Activated naive CD8-positive, alpha-beta T cell treated with anti-CD3 and anti-CD28 coated beads for 36 hours (primary cell): ENCODE measurements around the gene DLG2. TPM values are rescaled to one million over a fixed set of nuclear protein-coding genes. Genes with fewer than 3 reads are reported as not detected.

ENCODE experiments used
- DNase-seq: peaks from one replicate; pipeline ENCODE4 v3.0.0; 2021
- H3K27ac Mint-ChIP-seq: one replicate; pipeline ENCODE4 v1.8.0; 2022; ENCODE audit warnings: mild to moderate bottlenecking, moderate library complexity, mixed read lengths
- H3K27me3 Mint-ChIP-seq: one replicate; pipeline ENCODE4 v1.8.0; 2022; ENCODE audit warnings: mild to moderate bottlenecking, mixed read lengths
- H3K36me3 Mint-ChIP-seq: one replicate; pipeline ENCODE4 v1.8.0; 2021; ENCODE audit warnings: mild to moderate bottlenecking, mixed read lengths
- H3K4me1 Mint-ChIP-seq: one replicate; pipeline ENCODE4 v1.8.0; 2021; ENCODE audit warnings: mixed read lengths
- H3K4me3 Mint-ChIP-seq: one replicate; pipeline ENCODE4 v1.8.0; 2022; ENCODE audit warnings: mild to moderate bottlenecking, moderate library complexity, mixed read lengths
- H3K9me3 Mint-ChIP-seq: one replicate; pipeline ENCODE4 v1.8.0; 2022; ENCODE audit warnings: mixed read lengths
- total RNA-seq, 2 experiments: library from RNA; stranded (reverse); gene quantifications; one replicate each; pipeline ENCODE4 v1.2.3, GENCODE V29; 2021

The DLG2 gene
- total RNA-seq, 2 experiments from 2014 or later, result 1.7 to 1.9 TPM

DNA sequence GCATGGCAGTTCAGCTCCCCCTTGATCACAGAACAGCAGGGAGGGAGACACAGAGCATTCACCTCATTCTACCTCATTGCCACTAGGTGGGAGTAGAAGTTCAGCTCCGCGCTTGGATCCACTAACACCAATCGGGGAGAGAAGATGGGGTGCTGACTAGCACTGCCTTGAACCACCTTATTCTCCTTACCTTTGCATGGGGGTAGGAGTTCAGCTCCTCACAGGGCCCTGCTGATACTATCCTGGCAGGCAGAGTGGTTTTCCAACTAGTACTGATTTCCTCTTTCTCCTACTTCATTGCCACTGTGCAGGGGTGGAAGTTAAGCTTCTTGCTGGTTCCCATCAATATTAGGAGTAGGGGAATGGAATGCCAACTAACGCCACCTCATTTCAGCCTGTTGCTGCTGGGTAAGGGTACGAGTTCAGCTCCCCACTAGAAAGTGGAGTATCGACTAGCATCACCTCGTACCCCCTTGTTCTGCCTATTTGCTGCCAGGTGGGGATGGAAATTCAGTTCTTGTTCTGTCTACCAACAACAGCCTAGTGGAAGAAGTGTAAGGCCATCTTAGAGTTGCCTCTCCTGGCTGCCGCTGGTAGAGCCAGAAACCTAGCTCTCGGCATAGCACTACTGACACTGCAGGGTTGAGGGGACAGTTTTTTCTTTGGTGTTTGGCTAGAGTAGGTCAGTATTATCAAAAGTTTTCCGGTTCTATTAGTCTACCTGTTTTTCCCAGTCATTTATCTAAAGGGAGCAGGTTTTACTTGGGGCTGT lies 1790.1 kb downstream of the DLG2 start:
- H3K27ac Mint-ChIP-seq, result peak overlapping the region; percentile 36
- H3K4me1 Mint-ChIP-seq, result no peaks in the 10 kb centered on the region
- H3K27me3 Mint-ChIP-seq, result no peaks in the 10 kb centered on the region
- H3K9me3 Mint-ChIP-seq, result no peaks in the 10 kb centered on the region
- no peaks in the 10 kb centered on the region for H3K36me3 Mint-ChIP-seq
- H3K4me3 Mint-ChIP-seq, result no peak overlapping the region
- DNase-seq, result peak; percentile 15

- no peaks in the 10 kb centered on the region for H3K9me3 Mint-ChIP-seq
- H3K4me1 Mint-ChIP-seq, result no peaks in the 10 kb centered on the region
- no peak for DNase-seq
- H3K27ac Mint-ChIP-seq, result no peak overlapping the region
- H3K36me3 Mint-ChIP-seq, result no peaks in the 10 kb centered on the region
- no peak overlapping the region for H3K4me3 Mint-ChIP-seq
- no peaks in the 10 kb centered on the region for H3K27me3 Mint-ChIP-seq
Observed at GRCh38 chr11:83836065-83836464, 1791.1 kb downstream of the DLG2 start.

DNA sequence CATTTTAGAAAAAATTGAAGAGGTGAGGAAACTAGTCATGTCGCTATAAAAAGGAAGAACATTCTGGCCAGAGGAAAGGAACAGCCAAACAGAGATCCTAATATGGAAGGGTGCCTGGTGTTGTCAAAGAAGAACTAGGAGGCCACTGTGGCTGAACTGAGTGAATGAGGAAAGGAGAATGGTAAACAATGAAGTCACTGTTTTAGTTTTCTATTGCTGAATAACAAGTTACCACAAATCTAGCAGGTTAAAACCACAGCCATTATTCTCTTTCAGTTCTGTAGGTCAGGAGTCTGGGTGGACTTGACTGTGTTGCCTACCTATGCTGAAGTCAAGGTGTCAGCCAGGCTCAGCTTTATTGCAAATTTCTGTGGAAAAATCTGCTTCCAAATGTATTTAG lies 1791.7 kb downstream of the DLG2 start:
- no peaks in the 10 kb centered on the region for H3K36me3 Mint-ChIP-seq
- DNase-seq, result no peak
- no peak overlapping the region for H3K27ac Mint-ChIP-seq
- H3K4me1 Mint-ChIP-seq, result no peaks in the 10 kb centered on the region
- H3K9me3 Mint-ChIP-seq, result no peaks in the 10 kb centered on the region
- H3K4me3 Mint-ChIP-seq, result no peak overlapping the region
- H3K27me3 Mint-ChIP-seq, result no peaks in the 10 kb centered on the region

DNA sequence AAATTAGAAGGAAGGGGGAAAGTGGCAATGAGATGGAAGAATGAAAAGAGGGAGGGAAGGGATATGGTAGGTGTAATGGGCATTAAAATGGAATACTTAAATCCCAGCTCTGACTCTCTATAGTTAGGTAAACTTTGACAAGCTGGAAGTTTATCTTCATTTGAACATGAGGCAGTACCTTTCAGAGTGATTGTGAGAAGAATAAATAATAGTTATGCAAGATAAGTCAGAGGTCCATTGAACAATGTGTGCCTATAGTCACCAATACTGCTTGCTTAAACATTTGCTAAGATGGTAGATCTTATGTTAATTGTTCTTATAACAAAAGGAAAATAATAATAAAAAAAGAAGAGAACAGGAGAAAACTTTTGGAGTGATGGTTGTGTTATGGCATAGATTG lies 1795.2 kb downstream of the DLG2 start:
- DNase-seq, result no peak
- H3K9me3 Mint-ChIP-seq, result no peaks in the 10 kb centered on the region
- H3K27me3 Mint-ChIP-seq, result no peaks in the 10 kb centered on the region
- no peaks in the 10 kb centered on the region for H3K36me3 Mint-ChIP-seq
- no peak overlapping the region for H3K27ac Mint-ChIP-seq
- H3K4me1 Mint-ChIP-seq, result no peaks in the 10 kb centered on the region
- H3K4me3 Mint-ChIP-seq, result no peak overlapping the region

GRCh38 chr11:83827940-83828554 lies 1799.1 kb downstream of the DLG2 start:
- H3K27me3 Mint-ChIP-seq, result no peaks in the 10 kb centered on the region
- no peaks in the 10 kb centered on the region for H3K4me1 Mint-ChIP-seq
- no peaks in the 10 kb centered on the region for H3K36me3 Mint-ChIP-seq
- H3K4me3 Mint-ChIP-seq, result no peak overlapping the region
- no peak for DNase-seq
- no peaks in the 10 kb centered on the region for H3K9me3 Mint-ChIP-seq
- no peak overlapping the region for H3K27ac Mint-ChIP-seq

GRCh38 chr11:83827520-83827919 lies 1799.6 kb downstream of the DLG2 start:
- no peaks in the 10 kb centered on the region for H3K9me3 Mint-ChIP-seq

DNA sequence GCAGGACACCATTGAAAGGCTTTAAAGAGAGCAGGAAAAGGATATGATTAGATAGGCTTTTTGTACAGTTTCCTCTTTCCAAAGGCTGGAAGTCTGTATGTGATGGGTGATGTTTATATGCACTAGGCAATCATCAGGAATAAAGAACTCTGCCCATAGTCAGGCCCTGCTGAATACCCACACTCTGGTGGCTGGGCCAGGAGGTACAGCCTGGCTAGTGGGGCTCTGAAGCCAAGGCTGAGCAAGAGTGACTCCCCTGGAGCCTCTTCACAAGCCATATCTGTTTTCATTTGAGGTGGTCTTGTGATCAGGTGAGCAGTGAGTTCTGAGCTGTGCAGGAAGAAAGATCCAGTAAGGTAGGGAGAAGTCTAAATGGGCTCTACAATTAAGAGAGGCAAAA lies 1801.1 kb downstream of the DLG2 start:
- H3K4me1 Mint-ChIP-seq, result no peaks in the 10 kb centered on the region
- H3K4me3 Mint-ChIP-seq, result no peak overlapping the region
- H3K36me3 Mint-ChIP-seq, result no peaks in the 10 kb centered on the region
- H3K27me3 Mint-ChIP-seq, result no peaks in the 10 kb centered on the region
- DNase-seq, result no peak
- H3K9me3 Mint-ChIP-seq, result no peaks in the 10 kb centered on the region
- no peak overlapping the region for H3K27ac Mint-ChIP-seq

More at GRCh38 chr11:83827520-83827919, 1799.6 kb downstream of the DLG2 start:
- Mint-ChIP-seq H3K27ac (no peak overlapping the region), H3K4me3 (no peak overlapping the region), H3K4me1 (no peaks in the 10 kb centered on the region), H3K27me3 (no peaks in the 10 kb centered on the region), H3K36me3 (no peaks in the 10 kb centered on the region)
- no peak for DNase-seq

DNA sequence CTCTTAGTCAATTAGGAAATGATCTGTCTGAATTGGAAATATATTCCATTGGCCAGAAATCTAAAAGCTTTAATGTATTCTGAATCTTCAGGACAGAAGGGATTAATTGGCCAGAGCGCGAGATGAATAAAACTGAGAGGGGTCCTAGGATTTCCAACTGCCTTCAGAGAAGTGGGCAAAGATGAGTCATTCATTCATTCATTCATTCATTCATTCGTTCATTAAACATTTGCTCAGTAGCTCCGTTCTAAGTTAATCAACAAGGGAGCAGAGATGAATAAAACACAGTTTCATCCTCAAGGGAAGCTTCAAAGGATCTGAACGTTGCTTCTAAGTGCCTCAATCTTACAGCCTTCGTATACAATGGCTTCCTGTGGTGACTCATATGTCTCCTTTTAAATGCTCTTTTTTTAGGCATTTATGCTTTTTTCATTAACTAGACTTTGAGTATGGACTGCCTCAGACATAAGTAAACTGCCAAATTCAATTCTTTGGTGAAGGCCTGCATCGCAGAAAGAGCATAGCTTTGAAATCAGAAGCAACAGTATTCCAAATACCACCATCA lies 1803.6 kb downstream of the DLG2 start:
- no peaks in the 10 kb centered on the region for H3K4me1 Mint-ChIP-seq
- DNase-seq, result no peak
- no peaks in the 10 kb centered on the region for H3K9me3 Mint-ChIP-seq
- H3K36me3 Mint-ChIP-seq, result no peaks in the 10 kb centered on the region
- no peak overlapping the region for H3K4me3 Mint-ChIP-seq
- no peaks in the 10 kb centered on the region for H3K27me3 Mint-ChIP-seq
- H3K27ac Mint-ChIP-seq, result no peak overlapping the region

DNA sequence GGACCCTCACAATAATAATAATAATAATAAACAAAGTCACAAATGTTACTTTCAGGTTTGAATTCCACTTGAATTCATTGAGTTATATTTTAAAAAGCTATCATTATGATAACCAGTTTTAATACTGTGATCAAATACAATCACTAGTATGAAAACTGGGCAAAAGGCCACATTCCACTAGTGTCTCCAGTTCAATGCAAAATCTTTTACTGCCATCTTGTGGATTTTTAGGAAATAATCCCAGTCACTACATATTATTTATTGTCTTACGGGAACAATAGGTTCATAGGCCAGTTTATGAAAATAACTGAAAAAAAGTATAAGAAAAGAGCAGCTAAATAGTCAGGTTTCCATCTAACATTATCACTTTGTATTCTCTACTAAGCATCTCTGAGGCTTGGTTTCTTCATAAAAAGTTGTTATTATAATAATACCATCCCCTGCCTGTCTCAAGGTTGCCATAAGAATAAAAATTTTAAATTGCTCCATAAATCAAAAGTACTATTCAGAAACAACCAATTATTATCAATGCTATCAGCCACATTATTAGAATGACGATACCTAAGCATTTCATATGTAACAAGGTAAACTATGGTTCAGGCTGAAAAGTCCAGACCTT lies 1807.1 kb downstream of the DLG2 start:
- H3K9me3 Mint-ChIP-seq, result no peaks in the 10 kb centered on the region
- DNase-seq, result no peak

GRCh38 chr11:83818349-83818748 lies 1808.8 kb downstream of the DLG2 start:
- H3K27me3 Mint-ChIP-seq, result peaks cover 11% of the 10 kb centered on the region
- no peaks in the 10 kb centered on the region for H3K9me3 Mint-ChIP-seq
- no peaks in the 10 kb centered on the region for H3K36me3 Mint-ChIP-seq
- H3K4me3 Mint-ChIP-seq, result no peak overlapping the region
- H3K27ac Mint-ChIP-seq, result no peak overlapping the region
- no peak for DNase-seq
- H3K4me1 Mint-ChIP-seq, result no peaks in the 10 kb centered on the region

More for the DNA sequence above, 1807.1 kb downstream of the DLG2 start:
- no peak overlapping the region for H3K4me3 Mint-ChIP-seq
- H3K4me1 Mint-ChIP-seq, result no peaks in the 10 kb centered on the region
- H3K27me3 Mint-ChIP-seq, result peaks cover 2% of the 10 kb centered on the region
- H3K36me3 Mint-ChIP-seq, result no peaks in the 10 kb centered on the region
- no peak overlapping the region for H3K27ac Mint-ChIP-seq

- peaks cover 17% of the 10 kb centered on the region for H3K27me3 Mint-ChIP-seq
- no peak for DNase-seq
- H3K9me3 Mint-ChIP-seq, result no peaks in the 10 kb centered on the region
- H3K36me3 Mint-ChIP-seq, result no peaks in the 10 kb centered on the region
- no peaks in the 10 kb centered on the region for H3K4me1 Mint-ChIP-seq
- H3K4me3 Mint-ChIP-seq, result no peak overlapping the region
- H3K27ac Mint-ChIP-seq, result no peak overlapping the region
Observed at GRCh38 chr11:83816572-83817187, 1810.5 kb downstream of the DLG2 start.

DNA sequence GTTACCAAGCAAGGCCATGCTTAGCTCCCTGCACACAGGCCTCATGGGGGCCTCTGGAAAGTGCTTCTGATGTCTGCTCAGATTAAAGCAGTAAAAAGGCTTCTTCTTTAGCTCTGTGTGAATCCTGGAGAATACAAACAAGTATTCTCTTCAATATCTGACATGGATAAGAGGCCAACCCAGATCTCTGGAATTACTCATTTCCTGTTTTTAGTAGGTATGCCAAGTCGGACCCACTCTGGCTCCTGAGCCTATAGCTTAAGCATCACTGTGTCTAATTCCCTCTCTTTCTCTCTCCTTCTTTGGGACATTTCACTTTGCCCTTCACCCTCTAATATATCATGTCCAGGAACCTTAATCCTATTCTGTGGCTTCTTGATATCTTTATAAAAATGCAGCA lies 1811.4 kb downstream of the DLG2 start:
- peaks cover 22% of the 10 kb centered on the region for H3K27me3 Mint-ChIP-seq
- no peaks in the 10 kb centered on the region for H3K4me1 Mint-ChIP-seq
- H3K4me3 Mint-ChIP-seq, result no peak overlapping the region
- H3K27ac Mint-ChIP-seq, result no peak overlapping the region
- H3K36me3 Mint-ChIP-seq, result no peaks in the 10 kb centered on the region
- DNase-seq, result no peak
- no peaks in the 10 kb centered on the region for H3K9me3 Mint-ChIP-seq

GRCh38 chr11:83813296-83813695 lies 1813.8 kb downstream of the DLG2 start:
- H3K4me3 Mint-ChIP-seq, result no peak overlapping the region
- no peak for DNase-seq
- H3K4me1 Mint-ChIP-seq, result no peaks in the 10 kb centered on the region
- H3K27ac Mint-ChIP-seq, result no peak overlapping the region
- H3K27me3 Mint-ChIP-seq, result peaks cover 27% of the 10 kb centered on the region
- H3K9me3 Mint-ChIP-seq, result no peaks in the 10 kb centered on the region
- H3K36me3 Mint-ChIP-seq, result no peaks in the 10 kb centered on the region

DNA sequence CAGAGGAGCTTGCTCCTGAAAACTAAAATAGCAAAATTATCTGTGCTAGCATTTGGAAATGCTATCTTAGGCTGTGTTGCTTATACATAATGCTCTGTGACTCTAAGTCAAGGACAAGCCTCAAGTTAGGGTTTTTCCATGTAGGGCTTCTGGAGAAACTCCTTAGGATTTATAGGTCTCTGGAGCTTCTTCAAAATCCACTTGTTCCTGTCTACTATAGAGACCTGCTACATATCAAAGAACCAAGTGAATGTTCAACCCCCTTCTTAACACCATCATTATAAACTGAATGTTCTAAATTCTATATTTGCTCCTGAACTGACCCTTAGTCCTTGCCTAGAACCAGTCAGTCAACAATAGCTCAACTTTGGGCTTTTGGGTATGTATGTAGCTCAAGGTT lies 1817.9 kb downstream of the DLG2 start:
- H3K27me3 Mint-ChIP-seq, result peaks cover 22% of the 10 kb centered on the region
- H3K27ac Mint-ChIP-seq, result no peak overlapping the region
- no peaks in the 10 kb centered on the region for H3K4me1 Mint-ChIP-seq
- no peaks in the 10 kb centered on the region for H3K36me3 Mint-ChIP-seq
- DNase-seq, result no peak
- H3K4me3 Mint-ChIP-seq, result no peak overlapping the region
- H3K9me3 Mint-ChIP-seq, result no peaks in the 10 kb centered on the region

DNA sequence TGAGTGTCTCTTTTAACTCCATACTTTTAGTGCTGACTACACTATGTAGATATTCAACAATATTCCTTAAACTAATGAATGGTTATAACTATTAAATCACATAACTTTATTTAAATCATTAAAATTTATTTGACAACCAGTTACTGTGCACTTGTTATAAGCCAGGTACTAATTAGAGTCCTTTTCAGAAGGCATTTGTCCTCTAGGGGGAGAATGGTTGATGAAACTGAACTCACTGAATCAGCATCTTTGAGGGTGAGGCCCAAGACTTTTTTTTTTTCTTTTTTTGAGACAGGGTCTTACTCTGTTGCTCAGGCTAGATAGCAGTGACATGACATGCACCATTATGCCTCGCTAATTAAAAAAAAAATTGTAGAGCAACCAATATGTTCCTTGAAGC lies 1825.3 kb downstream of the DLG2 start:
- Mint-ChIP-seq H3K4me1 (no peaks in the 10 kb centered on the region), H3K4me3 (no peak overlapping the region), H3K27me3 (peaks cover 10% of the 10 kb centered on the region), H3K9me3 (no peaks in the 10 kb centered on the region), H3K36me3 (no peaks in the 10 kb centered on the region), H3K27ac (no peak overlapping the region)
- DNase-seq, result no peak
